K562 (cell line): ENCODE data around the gene ST6GALNAC5.

Experiments used
- PML ChIP-seq: IDR thresholded peaks from 2 replicates; pipeline ENCODE4 v1.6.1; 2012; ENCODE audit warnings: low read length, inconsistent platforms
- POU5F1 ChIP-seq: fragments of 150-350 bp; IDR thresholded peaks from 2 replicates; pipeline ENCODE4 v1.6.1; 2014; ENCODE audit warnings: borderline replicate concordance, low read length, low read depth, mild to moderate bottlenecking; ENCODE audit not compliant: partially characterized antibody
- RAD21 ChIP-seq, 2 experiments: fragments of 250-450 bp in 1 of 2; fragments of 450-650 bp in 1 of 2; sonication (Bioruptor Pico) in 1 of 2; formaldehyde crosslinking in 1 of 2; IDR thresholded peaks in 1 of 2; conservative IDR thresholded peaks in 1 of 2; 2 replicates each; pipeline versions ENCODE4 v1.4.0 to v1.8.0; 2020 to 2022; ENCODE audit warnings: mild to moderate bottlenecking in 2 of 2, moderate library complexity in 1 of 2
- SPI1 ChIP-seq: IDR thresholded peaks from 2 replicates; pipeline ENCODE4 v1.6.1; 2011; ENCODE audit warnings: low read depth, low read length, control low read depth, borderline replicate concordance
- ZNF75A ChIP-seq: fragments of 450-650 bp; formaldehyde crosslinking; IDR thresholded peaks from 2 replicates; pipeline ENCODE4 v1.4.0; 2020; ENCODE audit warnings: mild to moderate bottlenecking
- ZNF778 ChIP-seq: fragments of 450-650 bp; formaldehyde crosslinking; IDR thresholded peaks from 2 replicates; pipeline ENCODE4 v1.4.0; 2020; ENCODE audit warnings: mild to moderate bottlenecking, moderate library complexity
- TF ChIP-seq, protein P1 (sequence below): fragments of 150-350 bp; conservative IDR thresholded peaks from 2 replicates; pipeline ENCODE4 v1.6.1; 2014; ENCODE audit warnings: low read length

DNA sequence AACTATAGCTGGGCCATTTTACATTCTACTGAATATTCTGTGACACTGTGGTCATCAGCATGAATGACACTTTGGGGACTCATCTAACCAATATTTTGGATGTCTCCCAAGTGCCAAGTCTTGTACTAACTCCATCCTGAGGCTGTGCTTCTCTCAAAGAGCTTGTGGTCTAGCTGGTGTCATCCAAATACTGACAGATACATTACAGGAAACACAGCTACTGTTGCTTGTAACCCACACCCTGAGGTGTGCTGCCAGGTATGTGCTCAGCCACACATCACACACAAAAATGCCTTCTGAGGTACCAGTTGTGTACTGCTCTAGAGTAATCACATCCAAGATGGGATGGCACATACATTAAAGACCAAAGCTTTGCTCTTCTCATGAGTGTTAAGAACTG, 81.6 kb downstream of the ST6GALNAC5 start:
- TF ChIP-seq ZNF778 (CRISPR knock-in tag) = no peak
- no peak for TF ChIP-seq POU5F1
- TF ChIP-seq ZNF75A (CRISPR knock-in tag) = no peak
- TF ChIP-seq SPI1 = no peak
- TF ChIP-seq, protein P1, sequence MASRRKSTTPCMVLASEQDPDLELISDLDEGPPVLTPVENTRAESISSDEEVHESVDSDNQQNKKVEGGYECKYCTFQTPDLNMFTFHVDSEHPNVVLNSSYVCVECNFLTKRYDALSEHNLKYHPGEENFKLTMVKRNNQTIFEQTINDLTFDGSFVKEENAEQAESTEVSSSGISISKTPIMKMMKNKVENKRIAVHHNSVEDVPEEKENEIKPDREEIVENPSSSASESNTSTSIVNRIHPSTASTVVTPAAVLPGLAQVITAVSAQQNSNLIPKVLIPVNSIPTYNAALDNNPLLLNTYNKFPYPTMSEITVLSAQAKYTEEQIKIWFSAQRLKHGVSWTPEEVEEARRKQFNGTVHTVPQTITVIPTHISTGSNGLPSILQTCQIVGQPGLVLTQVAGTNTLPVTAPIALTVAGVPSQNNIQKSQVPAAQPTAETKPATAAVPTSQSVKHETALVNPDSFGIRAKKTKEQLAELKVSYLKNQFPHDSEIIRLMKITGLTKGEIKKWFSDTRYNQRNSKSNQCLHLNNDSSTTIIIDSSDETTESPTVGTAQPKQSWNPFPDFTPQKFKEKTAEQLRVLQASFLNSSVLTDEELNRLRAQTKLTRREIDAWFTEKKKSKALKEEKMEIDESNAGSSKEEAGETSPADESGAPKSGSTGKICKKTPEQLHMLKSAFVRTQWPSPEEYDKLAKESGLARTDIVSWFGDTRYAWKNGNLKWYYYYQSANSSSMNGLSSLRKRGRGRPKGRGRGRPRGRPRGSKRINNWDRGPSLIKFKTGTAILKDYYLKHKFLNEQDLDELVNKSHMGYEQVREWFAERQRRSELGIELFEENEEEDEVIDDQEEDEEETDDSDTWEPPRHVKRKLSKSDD = no peak
- no peak for TF ChIP-seq RAD21 (CRISPR knock-in tag; conservative IDR thresholded peaks at IDR 0.05 in 1 of 2, IDR thresholded peaks at IDR 0.05 in 1 of 2)
- TF ChIP-seq PML = no peak
